SK-N-SH (cell line): ENCODE results near the gene SWAP70. TPM values are rescaled to one million over a fixed set of nuclear protein-coding genes. Genes with fewer than 3 reads are reported as not detected.

Experiments used
- CTCF ChIA-PET: fragments of 300-600, 350-600 bp; formaldehyde crosslinking; extraction: SDS; loops from one replicate; lab custom pipeline; 2021; lab: Yijun Ruan, JAX
- POLR2A ChIA-PET: fragments of 350-600 bp; sonication (Branson Sonifier 250); formaldehyde crosslinking; extraction: SDS; loops from one replicate; lab custom pipeline; 2020; ENCODE audit warnings: antibody characterized with exemption, inconsistent platforms; lab: Yijun Ruan, JAX
- DNase-seq: peaks from one replicate; pipeline ENCODE4 v3.0.0; 2012
- H2AFZ ChIP-seq: fragments of 200-600 bp; sonication (generic); 2 replicates; pipeline ENCODE4 v1.8.1; 2016; ENCODE audit warnings: antibody characterized with exemption, mild to moderate bottlenecking, low read depth
- H3F3A ChIP-seq: fragments of 200-600 bp; sonication (generic); replicated peaks from 2 replicates; pipeline ENCODE3; 2016; ENCODE audit warnings: antibody characterized with exemption, mild to moderate bottlenecking; ENCODE audit not compliant: insufficient read depth
- H3K27ac ChIP-seq, 2 experiments: fragments of 200-500 bp in 1 of 2; fragments of 200-600 bp in 1 of 2; sonication (Bioruptor generic) in 1 of 2; sonication (generic), shearing (Covaris generic) in 1 of 2; 2 replicates each; pipeline versions ENCODE4 v1.5.1 to v1.6.1; 2014 to 2016; ENCODE audit warnings: low read depth in 2 of 2, inconsistent platforms in 1 of 2, low read length in 1 of 2, mild to moderate bottlenecking in 1 of 2, mixed read lengths in 1 of 2
- H3K27me3 ChIP-seq: fragments of 200-600 bp; sonication (generic), shearing (Covaris generic); 2 replicates; pipeline ENCODE4 v1.6.1; 2016; ENCODE audit warnings: mixed run types; ENCODE audit not compliant: insufficient read depth
- H3K36me3 ChIP-seq, 2 experiments: fragments of 200-500 bp in 1 of 2; fragments of 200-600 bp in 1 of 2; sonication (Bioruptor generic) in 1 of 2; sonication (generic) in 1 of 2; replicated peaks in 1 of 2; 2 replicates each; pipeline versions ENCODE3 to v1.5.1; 2014 to 2016; ENCODE audit warnings: low read length in 1 of 2, mild to moderate bottlenecking in 1 of 2; ENCODE audit not compliant: insufficient read depth in 2 of 2, control insufficient read depth in 1 of 2
- H3K4me1 ChIP-seq, 2 experiments: fragments of 200-500 bp in 1 of 2; fragments of 200-600 bp in 1 of 2; sonication (Bioruptor generic) in 1 of 2; sonication (generic), shearing (Covaris generic) in 1 of 2; 2 replicates each; pipeline versions ENCODE4 v1.5.1 to v1.6.1; 2014 to 2016; ENCODE audit warnings: low read depth in 1 of 2, low read length in 1 of 2, mixed run types in 1 of 2; ENCODE audit not compliant: insufficient read depth in 2 of 2, control insufficient read depth in 1 of 2
- H3K4me2 ChIP-seq: fragments of 200-600 bp; sonication (generic), shearing (Covaris generic); 2 replicates; pipeline ENCODE4 v1.6.1; 2017; ENCODE audit warnings: mixed run types
- H3K4me3 ChIP-seq, 2 experiments: fragments of 200-500 bp in 1 of 2; fragments of 200-600 bp in 1 of 2; sonication (Bioruptor generic) in 1 of 2; sonication (generic), shearing (Covaris generic) in 1 of 2; 2 replicates each; pipeline versions ENCODE4 v1.5.1 to v1.8.1; 2014 to 2016; ENCODE audit warnings: low read depth in 2 of 2, inconsistent platforms in 1 of 2, low read length in 1 of 2, mild to moderate bottlenecking in 1 of 2, mixed read lengths in 1 of 2, moderate library complexity in 1 of 2
- H3K79me2 ChIP-seq: fragments of 200-600 bp; sonication (generic); 2 replicates; pipeline ENCODE4 v1.8.1; 2017; ENCODE audit warnings: mild to moderate bottlenecking; ENCODE audit not compliant: insufficient read depth
- H3K9ac ChIP-seq: fragments of 200-600 bp; sonication (generic); 2 replicates; pipeline ENCODE4 v1.6.1; 2017; ENCODE audit warnings: mixed run types
- H3K9me2 ChIP-seq: fragments of 200-600 bp; sonication (generic); 2 replicates; pipeline ENCODE4 v1.6.1; 2017; ENCODE audit warnings: mixed run types
- H3K9me3 ChIP-seq: fragments of 200-600 bp; sonication (generic); 2 replicates; pipeline ENCODE4 v1.6.1; 2017; ENCODE audit warnings: mixed run types, mild to moderate bottlenecking, moderate library complexity
- H4K20me1 ChIP-seq: fragments of 200-600 bp; sonication (generic); 2 replicates; pipeline ENCODE4 v1.6.1; 2017; ENCODE audit warnings: mild to moderate bottlenecking, mixed run types; ENCODE audit not compliant: insufficient read depth
- FOXM1 ChIP-seq: IDR thresholded peaks from 2 replicates; pipeline ENCODE4 v1.4.0; 2012; ENCODE audit warnings: low read depth, mild to moderate bottlenecking
- GABPA ChIP-seq: IDR thresholded peaks from 2 replicates; pipeline ENCODE4 v1.4.0; 2012; ENCODE audit warnings: low read depth, mild to moderate bottlenecking
- JUND ChIP-seq: IDR thresholded peaks from 2 replicates; pipeline ENCODE4 v1.4.0; 2012
- MXI1 ChIP-seq: IDR thresholded peaks from 2 replicates; pipeline ENCODE4 v1.6.1; 2012; ENCODE audit warnings: mild to moderate bottlenecking, low read depth, low read length, improper control_type of control experiment
- NFIC ChIP-seq: IDR thresholded peaks from 2 replicates; pipeline ENCODE4 v1.4.0; 2012; ENCODE audit warnings: borderline replicate concordance
- TEAD4 ChIP-seq: IDR thresholded peaks from 2 replicates; pipeline ENCODE4 v1.4.0; 2012; ENCODE audit warnings: mild to moderate bottlenecking, borderline replicate concordance; ENCODE audit not compliant: insufficient read depth
- YY1 ChIP-seq: IDR thresholded peaks from 2 replicates; pipeline ENCODE4 v1.4.0; 2012; ENCODE audit warnings: low read depth, mild to moderate bottlenecking
- WGBS: methylation state at CpG from one replicate; pipeline ENCODE4 v1.1.6; 2017; ENCODE audit warnings: low lambda C conversion rate; 5-methylcytosine and 5-hydroxymethylcytosine counted together
- polyA plus RNA-seq, 3 experiments: library from polyadenylated mRNA; depleted of rRNA; stranded (reverse); fragments of >200 nt; gene quantifications; 2 replicates each; pipeline ENCODE4 v1.2.3, GENCODE V29; 2012
- TF ChIP-seq, protein P1 (sequence below): IDR thresholded peaks from 2 replicates; pipeline ENCODE4 v1.4.0; 2012; ENCODE audit warnings: low read depth, borderline replicate concordance
- TF ChIP-seq, protein P2 (sequence below): IDR thresholded peaks from 2 replicates; pipeline ENCODE4 v1.4.0; 2012; ENCODE audit warnings: low read depth
- TF ChIP-seq, protein P3 (sequence below): IDR thresholded peaks from 2 replicates; pipeline ENCODE4 v1.6.1; 2012; ENCODE audit warnings: mild to moderate bottlenecking, low read depth, low read length, moderate library complexity
- TF ChIP-seq, protein P4 (sequence below): IDR thresholded peaks from 2 replicates; pipeline ENCODE4; 2012

SWAP70 gene
- polyA plus RNA-seq, 1 of the 3 experiments (the other 2 are of a cell fraction), result 10.6 TPM

DNA sequence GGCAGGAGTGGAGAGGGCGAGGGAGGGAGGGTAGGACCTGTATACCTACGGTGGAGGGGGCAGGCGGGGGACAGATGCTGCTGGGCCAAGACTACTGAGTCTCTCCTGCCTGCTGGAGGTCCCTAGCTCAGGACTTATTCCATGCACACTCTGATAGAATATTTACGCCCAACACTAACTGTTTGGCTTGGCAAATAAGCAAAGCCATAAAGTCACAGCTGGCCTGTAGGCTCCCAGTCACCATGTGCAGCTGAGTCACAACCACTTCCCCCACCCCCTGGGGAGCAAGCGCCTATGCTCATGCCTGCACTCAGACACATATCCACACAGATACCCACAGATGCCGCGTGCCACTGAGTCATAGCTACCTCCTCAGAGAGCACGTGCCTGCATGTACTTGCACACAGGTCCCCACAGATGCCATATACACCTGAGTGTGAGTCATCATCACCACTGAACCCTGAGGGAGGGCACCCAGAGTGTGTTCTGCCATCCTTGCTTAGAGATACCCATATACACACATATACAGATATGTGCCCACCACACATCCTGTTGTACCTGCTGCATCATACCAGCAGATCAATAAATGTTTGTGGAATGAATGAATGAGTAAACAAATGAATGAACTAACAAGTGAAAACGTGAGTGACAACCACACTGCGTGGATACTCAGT, 95.8 kb downstream of the SWAP70 start (continued):
- TF ChIP-seq, protein P1, sequence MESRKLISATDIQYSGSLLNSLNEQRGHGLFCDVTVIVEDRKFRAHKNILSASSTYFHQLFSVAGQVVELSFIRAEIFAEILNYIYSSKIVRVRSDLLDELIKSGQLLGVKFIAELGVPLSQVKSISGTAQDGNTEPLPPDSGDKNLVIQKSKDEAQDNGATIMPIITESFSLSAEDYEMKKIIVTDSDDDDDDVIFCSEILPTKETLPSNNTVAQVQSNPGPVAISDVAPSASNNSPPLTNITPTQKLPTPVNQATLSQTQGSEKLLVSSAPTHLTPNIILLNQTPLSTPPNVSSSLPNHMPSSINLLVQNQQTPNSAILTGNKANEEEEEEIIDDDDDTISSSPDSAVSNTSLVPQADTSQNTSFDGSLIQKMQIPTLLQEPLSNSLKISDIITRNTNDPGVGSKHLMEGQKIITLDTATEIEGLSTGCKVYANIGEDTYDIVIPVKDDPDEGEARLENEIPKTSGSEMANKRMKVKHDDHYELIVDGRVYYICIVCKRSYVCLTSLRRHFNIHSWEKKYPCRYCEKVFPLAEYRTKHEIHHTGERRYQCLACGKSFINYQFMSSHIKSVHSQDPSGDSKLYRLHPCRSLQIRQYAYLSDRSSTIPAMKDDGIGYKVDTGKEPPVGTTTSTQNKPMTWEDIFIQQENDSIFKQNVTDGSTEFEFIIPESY, result peak; percentile 80
- no peak for TF ChIP-seq MXI1
- TF ChIP-seq, protein P2, sequence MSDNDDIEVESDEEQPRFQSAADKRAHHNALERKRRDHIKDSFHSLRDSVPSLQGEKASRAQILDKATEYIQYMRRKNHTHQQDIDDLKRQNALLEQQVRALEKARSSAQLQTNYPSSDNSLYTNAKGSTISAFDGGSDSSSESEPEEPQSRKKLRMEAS, result peak; percentile 99
- TF ChIP-seq, protein P3, sequence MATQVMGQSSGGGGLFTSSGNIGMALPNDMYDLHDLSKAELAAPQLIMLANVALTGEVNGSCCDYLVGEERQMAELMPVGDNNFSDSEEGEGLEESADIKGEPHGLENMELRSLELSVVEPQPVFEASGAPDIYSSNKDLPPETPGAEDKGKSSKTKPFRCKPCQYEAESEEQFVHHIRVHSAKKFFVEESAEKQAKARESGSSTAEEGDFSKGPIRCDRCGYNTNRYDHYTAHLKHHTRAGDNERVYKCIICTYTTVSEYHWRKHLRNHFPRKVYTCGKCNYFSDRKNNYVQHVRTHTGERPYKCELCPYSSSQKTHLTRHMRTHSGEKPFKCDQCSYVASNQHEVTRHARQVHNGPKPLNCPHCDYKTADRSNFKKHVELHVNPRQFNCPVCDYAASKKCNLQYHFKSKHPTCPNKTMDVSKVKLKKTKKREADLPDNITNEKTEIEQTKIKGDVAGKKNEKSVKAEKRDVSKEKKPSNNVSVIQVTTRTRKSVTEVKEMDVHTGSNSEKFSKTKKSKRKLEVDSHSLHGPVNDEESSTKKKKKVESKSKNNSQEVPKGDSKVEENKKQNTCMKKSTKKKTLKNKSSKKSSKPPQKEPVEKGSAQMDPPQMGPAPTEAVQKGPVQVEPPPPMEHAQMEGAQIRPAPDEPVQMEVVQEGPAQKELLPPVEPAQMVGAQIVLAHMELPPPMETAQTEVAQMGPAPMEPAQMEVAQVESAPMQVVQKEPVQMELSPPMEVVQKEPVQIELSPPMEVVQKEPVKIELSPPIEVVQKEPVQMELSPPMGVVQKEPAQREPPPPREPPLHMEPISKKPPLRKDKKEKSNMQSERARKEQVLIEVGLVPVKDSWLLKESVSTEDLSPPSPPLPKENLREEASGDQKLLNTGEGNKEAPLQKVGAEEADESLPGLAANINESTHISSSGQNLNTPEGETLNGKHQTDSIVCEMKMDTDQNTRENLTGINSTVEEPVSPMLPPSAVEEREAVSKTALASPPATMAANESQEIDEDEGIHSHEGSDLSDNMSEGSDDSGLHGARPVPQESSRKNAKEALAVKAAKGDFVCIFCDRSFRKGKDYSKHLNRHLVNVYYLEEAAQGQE, result peak; percentile 59; the same call in 1 of the 2 replicates
- TF ChIP-seq YY1, result no peak
- TF ChIP-seq GABPA, result no peak; the same call in 1 of the 2 replicates
- TF ChIP-seq TEAD4, result peak; percentile 91

DNA sequence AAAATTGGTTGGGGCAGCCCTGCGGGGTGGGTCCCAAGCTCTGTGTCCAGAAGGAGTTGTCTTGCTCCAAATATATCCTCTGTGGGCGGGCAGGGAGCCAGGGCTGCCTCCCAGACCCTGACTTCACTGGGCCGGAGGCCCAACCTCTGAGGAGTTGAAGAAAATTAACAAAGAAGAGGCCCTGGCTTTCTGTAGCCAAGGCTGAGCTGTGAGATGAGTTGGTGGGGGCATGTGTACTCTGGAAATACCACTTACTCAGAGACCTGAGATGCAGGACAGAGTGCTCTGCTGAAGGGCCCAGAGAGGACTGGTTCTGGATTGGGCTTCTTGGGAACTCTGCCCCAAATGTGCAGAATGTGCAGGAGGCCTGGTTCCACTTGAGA, 96.3 kb downstream of the SWAP70 start:
- Histone ChIP-seq H3K27ac (peak overlapping the region; percentile 91 to 97), H2AFZ (no peak overlapping the region), H3K4me3 (no peak overlapping the region), H3K9me2 (no peaks in the 10 kb centered on the region), H3K79me2 (no peaks in the 10 kb centered on the region), H3K36me3 (no peaks in the 10 kb centered on the region), H3K9me3 (no peaks in the 10 kb centered on the region), H3K9ac (peak overlapping the region; percentile 23; the same call in 1 of the 2 replicates), H3F3A (peaks cover 21% of the 10 kb centered on the region), H3K4me2 (peak overlapping the region; percentile 43; the same call in 1 of the 2 replicates), H3K27me3 (no peaks in the 10 kb centered on the region), H3K4me1 (peaks cover 30 to 34% of the 10 kb centered on the region in 2 experiments), H4K20me1 (no peaks in the 10 kb centered on the region)
- 52% methylated on average over 3 of the region's 3 CpGs for WGBS
- ChIA-PET CTCF (interaction anchor here (1.2 to 4.4 kb wide), 5 partner anchors 211 to 568 kb away, joined by 3 to 104 read pairs (median 22); partner anchors contain the start of gene ADM), POLR2A (interaction anchor here (2.8 kb wide), 1 partner anchor 545 kb away, joined by 24 read pairs; the partner anchor contains the start of gene ADM)
- no peak for DNase-seq
- no peak for TF ChIP-seq JUND
- no peak for TF ChIP-seq FOXM1
- TF ChIP-seq NFIC, result peak; percentile 59
- TF ChIP-seq, protein P4, sequence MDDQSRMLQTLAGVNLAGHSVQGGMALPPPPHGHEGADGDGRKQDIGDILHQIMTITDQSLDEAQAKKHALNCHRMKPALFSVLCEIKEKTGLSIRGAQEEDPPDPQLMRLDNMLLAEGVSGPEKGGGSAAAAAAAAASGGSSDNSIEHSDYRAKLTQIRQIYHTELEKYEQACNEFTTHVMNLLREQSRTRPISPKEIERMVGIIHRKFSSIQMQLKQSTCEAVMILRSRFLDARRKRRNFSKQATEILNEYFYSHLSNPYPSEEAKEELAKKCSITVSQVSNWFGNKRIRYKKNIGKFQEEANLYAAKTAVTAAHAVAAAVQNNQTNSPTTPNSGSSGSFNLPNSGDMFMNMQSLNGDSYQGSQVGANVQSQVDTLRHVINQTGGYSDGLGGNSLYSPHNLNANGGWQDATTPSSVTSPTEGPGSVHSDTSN, result peak; percentile 37; the same call in 1 of the 2 replicates
